Lung (tissue), 12 donors: Measurements from ENCODE around the gene LILRB1. TPM values are rescaled to one million over a fixed set of nuclear protein-coding genes. Genes with fewer than 3 reads are reported as not detected.

Experiments
- ATAC-seq: fragments of 200-7000 bp; cut with Tn5 transposase; one replicate; pipeline ENCODE4 v1.9.1; 2020; ENCODE audit warnings: moderate number of reproducible peaks; ENCODE audit not compliant: insufficient read depth, low FRiP score
- DNase-seq, 3 donors: peaks; one replicate each; pipeline ENCODE4 v3.0.0-alpha.2; 2013 to 2017
- H3K27ac ChIP-seq, 2 donors: one replicate each; pipeline ENCODE4 v1.5.1; 2013; ENCODE audit warnings: mild to moderate bottlenecking in 2 of 2, moderate library complexity in 2 of 2, control low read depth in 1 of 2, inconsistent platforms in 1 of 2, low read depth in 1 of 2, low read length in 1 of 2
- H3K27me3 ChIP-seq, 3 donors: one replicate each; pipeline ENCODE4 v1.5.1; 2013; ENCODE audit warnings: low read length in 2 of 3; ENCODE audit not compliant: control insufficient read depth in 3 of 3, insufficient read depth in 3 of 3
- H3K36me3 ChIP-seq, 4 donors: one replicate each; pipeline ENCODE4 v1.5.1; 2013; ENCODE audit warnings: low read length in 4 of 4, mild to moderate bottlenecking in 1 of 4, moderate library complexity in 1 of 4; ENCODE audit not compliant: control insufficient read depth in 4 of 4, insufficient read depth in 4 of 4
- H3K4me1 ChIP-seq, 5 donors: one replicate each; pipeline ENCODE4 v1.5.1; 2013; ENCODE audit warnings: low read length in 5 of 5, mild to moderate bottlenecking in 2 of 5, moderate library complexity in 1 of 5; ENCODE audit not compliant: control insufficient read depth in 5 of 5, insufficient read depth in 5 of 5
- H3K4me3 ChIP-seq: one replicate; pipeline ENCODE4 v1.5.1; 2013; ENCODE audit warnings: mild to moderate bottlenecking, control low read depth, moderate library complexity
- H3K9ac ChIP-seq, 2 donors: one replicate each; pipeline ENCODE4 v1.5.1; 2013; ENCODE audit warnings: low read length in 2 of 2, control low read depth in 1 of 2; ENCODE audit not compliant: insufficient read depth in 1 of 2
- H3K9me3 ChIP-seq, 4 donors: one replicate each; pipeline ENCODE4 v1.5.1; 2013; ENCODE audit warnings: low read length in 3 of 4, mild to moderate bottlenecking in 1 of 4, moderate library complexity in 1 of 4; ENCODE audit not compliant: control insufficient read depth in 4 of 4, insufficient read depth in 3 of 4
- CTCF ChIP-seq: IDR thresholded peaks from 2 replicates; pipeline ENCODE4 v1.5.1; 2012; ENCODE audit warnings: mild to moderate bottlenecking; ENCODE audit errors: control extremely low read depth, extremely low read depth
- whole genome bisulfite sequencing, 2 donors: extraction: QIAGEN DNeasy Blood & Tissue Kit; methylation state at CpG; one replicate each; pipeline ENCODE4 v1.1.7; 2013; 5-methylcytosine and 5-hydroxymethylcytosine counted together
- polyA plus RNA-seq, 2 donors: library from polyadenylated mRNA; stranded (reverse); fragments of 200-250 nt; gene quantifications; one replicate each; pipeline ENCODE4 v1.2.1, GENCODE V29; 2013
- total RNA-seq, 2 donors: library from RNA; depleted of rRNA in 1 of 2; stranded (reverse); fragments of >200 nt in 1 of 2; gene quantifications; one replicate each; pipeline ENCODE4 v1.2.1, GENCODE V29; 2014 to 2021
- donor health status: control.
- donor health status: control.
- donor health status: Bipolar disorder and iron deficiency.
- donor health status: healthy.
- donor health status: DM: yes; HTN: yes; CAD: no.

The LILRB1 gene
- total and polyA plus RNA-seq, 4 donors, result 5.1 to 90.5 (median 20.7) TPM

- no peak overlapping the region for H3K27ac ChIP-seq
- no peaks in the 10 kb centered on the region for H3K36me3 ChIP-seq
- ATAC-seq, result no peak
- H3K27me3 ChIP-seq, result no peaks in the 10 kb centered on the region
- TF ChIP-seq CTCF, result no peak
- no peaks in the 10 kb centered on the region for H3K4me1 ChIP-seq
- H3K9me3 ChIP-seq, result peaks cover 0 to 3% (median 1%) of the 10 kb centered on the region in 4 donors
- no peak for DNase-seq
- no peak overlapping the region for H3K4me3 ChIP-seq
- 68 to 73% methylated on average over 3 of the region's 3 CpGs for WGBS, 2 donors
- no peak overlapping the region for H3K9ac ChIP-seq
Measured at GRCh38 chr19:54616057-54616456, 14.2 kb upstream of the LILRB1 start.

- Histone ChIP-seq H3K27me3 (no peaks in the 10 kb centered on the region), H3K27ac (no peak overlapping the region), H3K9ac (no peak overlapping the region), H3K9me3 (peaks cover 0 to 3% (median 1%) of the 10 kb centered on the region in 4 donors), H3K4me3 (no peak overlapping the region), H3K4me1 (no peaks in the 10 kb centered on the region), H3K36me3 (no peaks in the 10 kb centered on the region)
- DNase-seq, result no peak
- WGBS, 2 donors, result 65 to 82% methylated on average over 5 of the region's 5 CpGs
- no peak for TF ChIP-seq CTCF
- ATAC-seq, result peak; percentile 19
Measured at GRCh38 chr19:54616821-54617560, 13.3 kb upstream of the LILRB1 start.

GRCh38 chr19:54620464-54620863 lies 9.8 kb upstream of the LILRB1 start:
- Histone ChIP-seq H3K4me1 (no peaks in the 10 kb centered on the region), H3K27me3 (no peaks in the 10 kb centered on the region), H3K27ac (no peak overlapping the region), H3K9ac (no peak overlapping the region), H3K36me3 (no peaks in the 10 kb centered on the region), H3K9me3 (peaks cover 0 to 2% (median 0%) of the 10 kb centered on the region in 4 donors), H3K4me3 (no peak overlapping the region)
- ATAC-seq (no peak), DNase-seq (no peak)
- TF ChIP-seq CTCF, result no peak
- WGBS, 2 donors, result 81 to 89% methylated on average over 4 of the region's 4 CpGs
